Central memory CD4-positive, alpha-beta T cell (primary cell): ENCODE data around the gene AK8.

ENCODE experiments used
- DNase-seq: peaks from one replicate; pipeline ENCODE4 v3.0.0; 2022

Gene AK8

GRCh38 chr9:132887181-132888120 is 9.4 kb upstream of the AK8 start:
- no peak for DNase-seq

- no peak for DNase-seq
These were observed 8.2 kb upstream of the AK8 start for GRCh38 chr9:132886334-132886725.

GRCh38 chr9:132885720-132886333 is 7.7 kb upstream of the AK8 start:
- DNase-seq = no peak

GRCh38 chr9:132883349-132884294 is 5.5 kb upstream of the AK8 start:
- no peak for DNase-seq

- DNase-seq = no peak
These were observed 4.5 kb upstream of the AK8 start for GRCh38 chr9:132882616-132883015.

- no peak for DNase-seq
These were observed 3.7 kb upstream of the AK8 start for GRCh38 chr9:132881826-132882225.

- DNase-seq = no peak
These were observed 2.2 kb upstream of the AK8 start for GRCh38 chr9:132880324-132880661.

- DNase-seq = no peak
These were observed 1.6 kb upstream of the AK8 start for GRCh38 chr9:132879457-132880323.

- DNase-seq = no peak
These were observed 792 bp upstream of the AK8 start, which contains the start of gene SPACA9 for GRCh38 chr9:132878695-132879456. Gene SPACA9 (plus strand): TSS chr9:132878898. CDS start chr9:132883948, 5,050 bp downstream.

- DNase-seq = no peak
These were observed 643 bp downstream of the AK8 start for GRCh38 chr9:132877458-132877823.

GRCh38 chr9:132876849-132877248 is 1.2 kb downstream of the AK8 start:
- DNase-seq = no peak

GRCh38 chr9:132875159-132875558 is 2.9 kb downstream of the AK8 start:
- DNase-seq = no peak

- DNase-seq = no peak
These were observed 4.7 kb downstream of the AK8 start for GRCh38 chr9:132873403-132873802.

GRCh38 chr9:132869266-132869665 is 8.8 kb downstream of the AK8 start:
- no peak for DNase-seq

GRCh38 chr9:132866898-132867297 is 11.2 kb downstream of the AK8 start:
- no peak for DNase-seq

GRCh38 chr9:132864691-132865090 is 13.4 kb downstream of the AK8 start:
- DNase-seq = no peak

- DNase-seq = no peak
These were observed 13.8 kb downstream of the AK8 start for GRCh38 chr9:132864277-132864676.

- no peak for DNase-seq
These were observed 15.0 kb downstream of the AK8 start for GRCh38 chr9:132863096-132863495.

- DNase-seq = no peak
These were observed 15.6 kb downstream of the AK8 start for GRCh38 chr9:132862533-132862932.

- DNase-seq = no peak
These were observed 16.4 kb downstream of the AK8 start for GRCh38 chr9:132861666-132862065.

- DNase-seq = no peak
These were observed 19.3 kb downstream of the AK8 start for GRCh38 chr9:132858751-132859150.
